Measurements from ENCODE around the gene EML4. TPM values are rescaled to one million over a fixed set of nuclear protein-coding genes. Genes with fewer than 3 reads are reported as not detected.

The EML4 gene
- polyA plus RNA-seq, 1 donor (not counting 4 experiments of a cell fraction or from before 2014, with no cell fraction given) = 36.4 TPM

- H3K4me3 ChIP-seq (ENCODE audit: control insufficient read depth in 2 of 3, extremely low read depth in 1 of 3, insufficient read depth in 2 of 3, low read depth in 1 of 3, low read length in 3 of 3) = no peak overlapping the region
- H3K79me2 ChIP-seq (ENCODE audit: control insufficient read depth, insufficient read depth, low read length) = peaks cover 7% of the 10 kb centered on the region
- dilution Hi-C loops (cut with MboI; ENCODE audit: extremely low pct_ligation_motif_present, low sequenced_read_pairs) = no loop called here
- FAIRE-seq (no peak), DNase-seq (ENCODE audit: low read depth, low spot score) (no peak)
- H3K9ac ChIP-seq (ENCODE audit: control insufficient read depth, extremely low read depth, insufficient read depth, low read length) = no peak overlapping the region
- no peak overlapping the region for H2AFZ ChIP-seq (ENCODE audit: control insufficient read depth, low read length)
- H4K20me1 ChIP-seq (ENCODE audit: control insufficient read depth, extremely low read depth, insufficient read depth, low read length) = no peaks in the 10 kb centered on the region
- H3K4me2 ChIP-seq (ENCODE audit: control insufficient read depth, extremely low read depth, insufficient read depth, low read depth, low read length) = no peak overlapping the region
- H3K27ac ChIP-seq (ENCODE audit: control insufficient read depth, insufficient read depth, low read length) = no peak overlapping the region
- H3K27me3 ChIP-seq (ENCODE audit: control insufficient read depth, extremely low read depth, insufficient read depth, low read length) = no peaks in the 10 kb centered on the region
- no peaks in the 10 kb centered on the region for H3K9me3 ChIP-seq (ENCODE audit: control insufficient read depth, low read depth, low read length)
- no peaks in the 10 kb centered on the region for H3K9me1 ChIP-seq (ENCODE audit: control insufficient read depth, extremely low read depth, insufficient read depth, low read length)
- TF ChIP-seq, protein P1, sequence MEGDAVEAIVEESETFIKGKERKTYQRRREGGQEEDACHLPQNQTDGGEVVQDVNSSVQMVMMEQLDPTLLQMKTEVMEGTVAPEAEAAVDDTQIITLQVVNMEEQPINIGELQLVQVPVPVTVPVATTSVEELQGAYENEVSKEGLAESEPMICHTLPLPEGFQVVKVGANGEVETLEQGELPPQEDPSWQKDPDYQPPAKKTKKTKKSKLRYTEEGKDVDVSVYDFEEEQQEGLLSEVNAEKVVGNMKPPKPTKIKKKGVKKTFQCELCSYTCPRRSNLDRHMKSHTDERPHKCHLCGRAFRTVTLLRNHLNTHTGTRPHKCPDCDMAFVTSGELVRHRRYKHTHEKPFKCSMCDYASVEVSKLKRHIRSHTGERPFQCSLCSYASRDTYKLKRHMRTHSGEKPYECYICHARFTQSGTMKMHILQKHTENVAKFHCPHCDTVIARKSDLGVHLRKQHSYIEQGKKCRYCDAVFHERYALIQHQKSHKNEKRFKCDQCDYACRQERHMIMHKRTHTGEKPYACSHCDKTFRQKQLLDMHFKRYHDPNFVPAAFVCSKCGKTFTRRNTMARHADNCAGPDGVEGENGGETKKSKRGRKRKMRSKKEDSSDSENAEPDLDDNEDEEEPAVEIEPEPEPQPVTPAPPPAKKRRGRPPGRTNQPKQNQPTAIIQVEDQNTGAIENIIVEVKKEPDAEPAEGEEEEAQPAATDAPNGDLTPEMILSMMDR (optimal IDR thresholded peaks at IDR 0.05 in 1 of 3, IDR thresholded peaks at IDR 0.05 in 1 of 3, conservative IDR thresholded peaks at IDR 0.05 in 1 of 3; ENCODE audit: extremely low read depth in 1 of 3, insufficient read depth in 2 of 3, low read length in 3 of 3) = no peak
- TF ChIP-seq EZH2 (IDR thresholded peaks at IDR 0.05; ENCODE audit: low read length) = no peak
- no peaks in the 10 kb centered on the region for H3K4me1 ChIP-seq (ENCODE audit: control insufficient read depth, extremely low read depth, insufficient read depth, low read length)
- no peaks in the 10 kb centered on the region for H3K36me3 ChIP-seq (ENCODE audit: control insufficient read depth in 2 of 2, extremely low read depth in 1 of 2, insufficient read depth in 2 of 2, low read length in 2 of 2)
Observed at GRCh38 chr2:42230891-42231290, 61.7 kb downstream of the EML4 start.

GRCh38 chr2:42232024-42232423 lies 62.9 kb downstream of the EML4 start:
- Histone ChIP-seq H2AFZ (ENCODE audit: control insufficient read depth, low read length) (no peak overlapping the region), H3K9me1 (ENCODE audit: control insufficient read depth, extremely low read depth, insufficient read depth, low read length) (no peaks in the 10 kb centered on the region), H3K27ac (ENCODE audit: control insufficient read depth, insufficient read depth, low read length) (no peak overlapping the region), H3K27me3 (ENCODE audit: control insufficient read depth, extremely low read depth, insufficient read depth, low read length) (no peaks in the 10 kb centered on the region), H3K4me3 (ENCODE audit: control insufficient read depth in 2 of 3, extremely low read depth in 1 of 3, insufficient read depth in 2 of 3, low read depth in 1 of 3, low read length in 3 of 3) (no peak overlapping the region), H4K20me1 (ENCODE audit: control insufficient read depth, extremely low read depth, insufficient read depth, low read length) (no peaks in the 10 kb centered on the region), H3K36me3 (ENCODE audit: control insufficient read depth in 2 of 2, extremely low read depth in 1 of 2, insufficient read depth in 2 of 2, low read length in 2 of 2) (no peaks in the 10 kb centered on the region), H3K9ac (ENCODE audit: control insufficient read depth, extremely low read depth, insufficient read depth, low read length) (no peak overlapping the region), H3K79me2 (ENCODE audit: control insufficient read depth, insufficient read depth, low read length) (peaks cover 5% of the 10 kb centered on the region), H3K4me1 (ENCODE audit: control insufficient read depth, extremely low read depth, insufficient read depth, low read length) (no peaks in the 10 kb centered on the region), H3K9me3 (ENCODE audit: control insufficient read depth, low read depth, low read length) (no peaks in the 10 kb centered on the region), H3K4me2 (ENCODE audit: control insufficient read depth, extremely low read depth, insufficient read depth, low read depth, low read length) (no peak overlapping the region)
- dilution Hi-C loops (cut with MboI; ENCODE audit: extremely low pct_ligation_motif_present, low sequenced_read_pairs) = no loop called here
- DNase-seq (ENCODE audit: low read depth, low spot score) = no peak
- no peak for FAIRE-seq
- TF ChIP-seq EZH2 (IDR thresholded peaks at IDR 0.05; ENCODE audit: low read length) = no peak
- TF ChIP-seq, protein P1 (optimal IDR thresholded peaks at IDR 0.05 in 1 of 3, IDR thresholded peaks at IDR 0.05 in 1 of 3, conservative IDR thresholded peaks at IDR 0.05 in 1 of 3; ENCODE audit: extremely low read depth in 1 of 3, insufficient read depth in 2 of 3, low read length in 3 of 3) = no peak

Data from keratinocyte (primary cell).